WERI-Rb-1 (cell line): ENCODE data around the gene NXPE2.

Experiments
- DNase-seq: peaks from one replicate; pipeline ENCODE4 v3.0.0-alpha.2; 2020
- H3K27ac ChIP-seq: fragments of 250-450 bp; sonication (Bioruptor Pico); 2 replicates; pipeline ENCODE4 v1.5.1; 2020; ENCODE audit warnings: mild to moderate bottlenecking, moderate library complexity
- H3K27me3 ChIP-seq: fragments of 250-450 bp; sonication (Bioruptor Pico); 2 replicates; pipeline ENCODE4 v1.5.1; 2021; ENCODE audit warnings: mild to moderate bottlenecking, low read depth, moderate library complexity; ENCODE audit not compliant: insufficient read depth, severe bottlenecking
- H3K36me3 ChIP-seq: fragments of 250-450 bp; sonication (Bioruptor Pico); 2 replicates; pipeline ENCODE4 v1.5.1; 2020; ENCODE audit warnings: mild to moderate bottlenecking, moderate library complexity
- H3K4me3 ChIP-seq: 2 replicates; pipeline ENCODE4 v1.5.1; 2011; ENCODE audit warnings: low read depth, mild to moderate bottlenecking, control low read depth, low read length
- H3K9me3 ChIP-seq: fragments of 250-450 bp; sonication (Bioruptor Pico); 2 replicates; pipeline ENCODE4 v1.5.1; 2021; ENCODE audit warnings: mild to moderate bottlenecking, moderate library complexity; ENCODE audit not compliant: severe bottlenecking
- TF ChIP-seq, protein P1 (sequence below): IDR thresholded peaks from 2 replicates; pipeline ENCODE4 v1.5.1; 2011; ENCODE audit warnings: low read depth, mild to moderate bottlenecking, control low read depth, inconsistent platforms, low read length

NXPE2 gene

DNA sequence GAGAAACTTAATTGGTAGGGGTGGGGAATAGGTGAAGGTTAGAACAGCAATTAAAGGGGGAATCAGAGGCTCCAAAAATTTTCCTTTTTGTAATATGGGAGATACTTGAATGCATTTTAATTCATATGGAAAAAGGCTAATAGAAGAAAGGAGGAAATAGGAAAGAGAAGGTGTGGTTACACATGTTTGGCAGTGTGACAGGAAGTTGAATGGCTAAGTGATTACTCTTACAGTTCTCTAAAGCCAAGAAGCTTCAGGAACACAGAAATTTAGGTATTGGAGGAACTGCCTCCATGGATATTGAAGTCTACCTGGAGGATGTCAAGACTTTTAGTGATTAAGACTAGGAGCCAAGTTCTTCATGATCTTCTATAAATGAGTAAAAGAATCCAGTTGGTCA is 6.3 kb downstream of the NXPE2 start:
- DNase-seq, result no peak
- no peaks in the 10 kb centered on the region for H3K36me3 ChIP-seq
- H3K27ac ChIP-seq, result no peak overlapping the region
- no peaks in the 10 kb centered on the region for H3K27me3 ChIP-seq
- H3K4me3 ChIP-seq, result no peak overlapping the region
- H3K9me3 ChIP-seq, result peaks cover 12% of the 10 kb centered on the region
- TF ChIP-seq, protein P1, sequence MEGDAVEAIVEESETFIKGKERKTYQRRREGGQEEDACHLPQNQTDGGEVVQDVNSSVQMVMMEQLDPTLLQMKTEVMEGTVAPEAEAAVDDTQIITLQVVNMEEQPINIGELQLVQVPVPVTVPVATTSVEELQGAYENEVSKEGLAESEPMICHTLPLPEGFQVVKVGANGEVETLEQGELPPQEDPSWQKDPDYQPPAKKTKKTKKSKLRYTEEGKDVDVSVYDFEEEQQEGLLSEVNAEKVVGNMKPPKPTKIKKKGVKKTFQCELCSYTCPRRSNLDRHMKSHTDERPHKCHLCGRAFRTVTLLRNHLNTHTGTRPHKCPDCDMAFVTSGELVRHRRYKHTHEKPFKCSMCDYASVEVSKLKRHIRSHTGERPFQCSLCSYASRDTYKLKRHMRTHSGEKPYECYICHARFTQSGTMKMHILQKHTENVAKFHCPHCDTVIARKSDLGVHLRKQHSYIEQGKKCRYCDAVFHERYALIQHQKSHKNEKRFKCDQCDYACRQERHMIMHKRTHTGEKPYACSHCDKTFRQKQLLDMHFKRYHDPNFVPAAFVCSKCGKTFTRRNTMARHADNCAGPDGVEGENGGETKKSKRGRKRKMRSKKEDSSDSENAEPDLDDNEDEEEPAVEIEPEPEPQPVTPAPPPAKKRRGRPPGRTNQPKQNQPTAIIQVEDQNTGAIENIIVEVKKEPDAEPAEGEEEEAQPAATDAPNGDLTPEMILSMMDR, result no peak

DNA sequence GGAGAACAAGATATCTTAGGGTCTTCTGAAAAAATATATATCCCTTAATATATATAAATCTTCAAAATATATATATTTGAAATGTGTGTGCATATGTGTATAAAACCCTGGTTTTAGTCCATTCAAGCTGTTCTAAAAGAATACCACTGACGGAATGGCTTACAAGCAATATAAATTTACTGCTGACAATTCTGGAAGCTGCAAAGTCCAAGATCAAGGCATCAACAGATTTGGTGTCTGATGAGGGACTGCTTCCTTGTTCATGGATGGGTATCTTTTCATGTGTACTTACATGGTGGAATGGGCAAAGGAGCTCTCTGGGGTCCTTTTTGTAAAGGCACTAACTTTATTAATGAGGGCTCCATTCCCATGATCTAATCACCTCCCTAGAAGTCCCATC is 6.8 kb downstream of the NXPE2 start:
- no peak overlapping the region for H3K4me3 ChIP-seq
- no peaks in the 10 kb centered on the region for H3K27me3 ChIP-seq
- DNase-seq, result no peak
- TF ChIP-seq, protein P1, result no peak
- H3K27ac ChIP-seq, result no peak overlapping the region
- no peaks in the 10 kb centered on the region for H3K36me3 ChIP-seq
- H3K9me3 ChIP-seq, result peaks cover 12% of the 10 kb centered on the region

DNA sequence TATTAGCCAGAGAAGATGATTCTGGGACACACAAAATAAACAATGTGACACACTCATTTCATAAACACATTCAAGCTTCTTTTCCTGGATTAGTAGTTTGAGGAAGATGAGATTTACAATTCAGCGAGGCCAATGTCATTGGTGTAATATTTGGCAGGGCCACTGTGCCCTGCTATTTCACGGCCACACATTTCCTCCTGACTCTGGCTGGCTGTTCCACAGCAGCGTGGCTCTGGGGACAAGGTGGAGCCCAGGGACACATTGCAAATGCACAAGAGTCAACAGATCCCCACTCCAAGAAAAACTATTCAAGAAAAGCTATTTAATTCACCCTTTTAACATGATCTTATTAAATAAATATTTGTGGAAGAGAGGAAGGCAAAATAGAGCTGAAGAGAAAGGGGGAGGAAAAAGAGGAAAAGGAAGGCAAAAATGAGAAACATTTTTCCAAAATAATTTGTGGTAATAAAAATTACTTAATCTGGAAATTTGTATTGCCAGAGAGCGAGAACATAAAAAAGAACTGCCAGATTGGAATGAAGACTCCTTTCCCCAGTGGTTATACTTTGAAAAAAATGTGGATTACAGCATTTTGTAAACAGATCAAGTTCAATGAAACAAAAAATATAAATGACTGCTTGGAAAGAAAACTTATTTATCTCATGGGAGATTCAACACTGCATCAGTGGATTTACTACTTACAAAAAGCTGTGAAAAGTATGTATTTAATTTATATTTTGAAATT is 27.1 kb downstream of the NXPE2 start:
- DNase-seq, result no peak
- H3K27me3 ChIP-seq, result no peaks in the 10 kb centered on the region
- H3K27ac ChIP-seq, result no peak overlapping the region
- H3K36me3 ChIP-seq, result no peaks in the 10 kb centered on the region
- TF ChIP-seq, protein P1, result no peak
- H3K4me3 ChIP-seq, result no peak overlapping the region
- H3K9me3 ChIP-seq, result no peaks in the 10 kb centered on the region

DNA sequence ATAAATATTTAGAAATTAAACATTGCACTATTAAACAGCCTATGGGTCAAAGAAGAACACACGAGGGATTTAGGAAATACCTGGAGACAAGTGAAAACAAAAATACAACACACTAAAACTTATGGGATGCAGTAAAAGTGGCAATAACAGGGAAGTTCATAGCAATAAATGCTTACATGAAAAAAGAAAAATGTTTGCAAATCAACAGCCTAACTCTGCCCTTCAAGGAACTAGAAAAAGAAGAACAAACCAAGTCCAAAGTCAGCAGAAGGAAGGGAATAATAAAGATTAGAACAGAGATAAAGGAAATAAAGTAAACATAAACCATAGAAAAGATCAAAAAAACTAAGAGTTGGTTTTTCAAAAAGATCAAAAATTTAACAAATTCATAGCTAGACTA is 31.6 kb downstream of the NXPE2 start:
- no peak for DNase-seq
- TF ChIP-seq, protein P1, result no peak
- Histone ChIP-seq H3K27ac (no peak overlapping the region), H3K36me3 (no peaks in the 10 kb centered on the region), H3K9me3 (no peaks in the 10 kb centered on the region), H3K27me3 (no peaks in the 10 kb centered on the region), H3K4me3 (no peak overlapping the region)

DNA sequence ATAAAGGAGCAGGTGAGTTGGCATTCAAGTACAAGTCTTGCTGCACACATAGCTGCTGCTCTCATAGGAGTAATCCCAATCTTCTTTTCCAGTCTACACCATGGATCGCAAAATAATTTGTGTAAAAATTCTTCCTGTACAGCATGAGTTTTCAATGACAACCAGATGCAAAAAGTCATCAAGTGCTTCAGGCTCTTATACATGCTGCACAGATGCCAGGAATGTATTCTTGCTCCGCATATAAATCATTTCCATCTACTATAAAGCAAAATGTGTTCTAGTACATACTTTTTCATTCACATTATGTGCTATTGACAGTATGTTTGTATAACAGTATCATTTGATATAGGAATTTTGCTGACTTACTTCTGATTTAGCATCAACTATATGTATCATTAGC is 35.4 kb downstream of the NXPE2 start:
- no peak for DNase-seq
- no peaks in the 10 kb centered on the region for H3K9me3 ChIP-seq
- no peaks in the 10 kb centered on the region for H3K27me3 ChIP-seq
- H3K36me3 ChIP-seq, result no peaks in the 10 kb centered on the region
- no peak overlapping the region for H3K4me3 ChIP-seq
- H3K27ac ChIP-seq, result no peak overlapping the region
- TF ChIP-seq, protein P1, result no peak

DNA sequence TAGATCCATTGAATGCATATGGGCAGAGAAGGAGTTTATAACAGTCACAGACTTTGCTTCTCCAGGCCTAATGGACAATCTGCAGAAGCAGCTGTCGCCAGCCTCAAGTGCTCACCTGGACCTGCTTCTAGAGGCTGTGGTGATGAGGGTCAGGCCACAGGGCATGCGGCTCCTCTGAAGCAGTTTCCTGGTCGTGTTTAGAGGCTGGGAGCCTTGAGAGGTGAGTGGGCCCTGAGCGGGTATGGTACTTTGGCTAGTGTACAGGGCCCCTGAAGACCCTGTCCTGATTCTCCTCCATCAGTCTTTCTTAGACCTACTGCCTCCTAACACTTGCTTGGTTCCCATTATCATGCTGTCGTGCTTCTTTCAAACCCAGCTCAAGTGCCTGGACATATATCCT is 41.2 kb downstream of the NXPE2 start:
- TF ChIP-seq, protein P1, result no peak
- DNase-seq, result no peak
- Histone ChIP-seq H3K9me3 (no peaks in the 10 kb centered on the region), H3K4me3 (no peak overlapping the region), H3K27ac (no peak overlapping the region), H3K36me3 (no peaks in the 10 kb centered on the region), H3K27me3 (no peaks in the 10 kb centered on the region)
